GM12892 (cell line): ENCODE data around the gene LRRC36.

Experiments
- POLR2A ChIP-seq: IDR thresholded peaks from 2 replicates; pipeline ENCODE4 v1.6.1; 2011; ENCODE audit warnings: low read depth, low read length, control low read depth
- POLR2AphosphoS5 ChIP-seq: IDR thresholded peaks from 2 replicates; pipeline ENCODE4 v1.6.1; 2011; ENCODE audit warnings: low read depth, low read length, control low read depth
- TAF1 ChIP-seq: IDR thresholded peaks from 2 replicates; pipeline ENCODE4 v1.6.1; 2011; ENCODE audit warnings: low read depth, mild to moderate bottlenecking, control low read depth, low read length, borderline replicate concordance

DNA sequence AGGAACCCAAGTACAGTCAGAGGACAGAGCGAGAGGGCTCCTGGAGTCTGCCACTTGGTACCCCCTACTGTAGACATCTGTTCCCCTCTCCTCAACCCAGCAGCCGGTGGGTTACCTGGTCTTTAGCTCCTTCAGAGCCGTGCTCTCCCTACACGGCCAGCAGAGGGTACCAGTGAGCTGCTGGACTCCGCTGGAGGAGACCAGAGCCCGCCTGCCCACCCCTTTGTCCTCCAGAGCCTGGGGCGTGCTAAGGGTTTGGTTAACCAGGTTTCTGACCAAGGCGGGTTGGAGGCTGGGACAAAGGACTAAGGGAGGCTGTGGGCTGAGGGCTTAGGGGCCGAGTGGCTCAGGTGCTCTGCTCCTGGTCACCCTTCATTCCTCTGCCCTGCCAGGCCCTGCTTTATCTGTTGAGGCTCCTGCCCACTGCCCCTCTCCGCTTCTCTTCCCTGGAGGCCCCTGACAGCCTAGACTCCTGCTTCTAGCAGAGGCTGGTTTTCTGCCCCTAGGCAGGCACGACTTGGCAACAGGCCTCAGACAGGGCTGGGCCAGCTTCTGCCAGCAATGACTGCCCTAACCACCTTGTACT lies 101.6 kb downstream of the LRRC36 start:
- no peak for TF ChIP-seq POLR2A
- no peak for TF ChIP-seq POLR2AphosphoS5
- no peak for TF ChIP-seq TAF1
